ENCODE results near the gene MAG.
A peak's percentile ranks its signal among the peaks of the same experiment; 100 is the strongest.

Gene MAG

DNA sequence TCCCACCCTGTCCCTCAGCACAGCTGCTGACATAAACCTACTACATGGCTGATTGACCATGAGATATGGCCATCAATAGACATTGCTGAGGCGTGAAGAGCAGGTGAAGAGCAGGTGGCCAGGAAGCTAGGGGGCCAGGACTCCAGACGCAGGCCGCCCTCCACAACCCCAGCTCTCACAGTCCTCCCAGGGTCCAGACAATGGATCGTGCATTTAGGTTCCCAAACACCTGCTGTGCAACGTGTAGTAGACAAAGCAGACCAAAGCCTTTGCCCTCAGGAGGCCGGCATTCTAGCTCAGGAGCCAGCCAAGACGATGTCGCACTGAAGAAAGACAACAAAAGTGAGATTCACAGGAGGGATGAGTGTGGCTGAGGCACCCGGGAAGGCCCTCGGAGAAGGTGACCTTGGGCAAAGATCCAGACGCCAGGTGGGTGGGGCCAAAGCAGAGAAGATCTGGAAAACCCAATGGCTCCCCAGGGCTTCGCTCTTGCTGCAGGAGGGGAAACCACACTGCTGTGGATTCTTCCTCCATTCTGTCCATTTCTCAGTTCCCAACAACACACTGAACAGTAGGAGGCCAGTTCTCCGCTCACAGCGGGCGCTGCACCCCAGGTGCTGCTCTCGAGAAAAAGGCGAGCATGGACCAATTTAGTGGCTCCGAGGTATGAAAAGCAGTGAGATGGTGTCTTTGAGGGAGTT lies 57.1 kb downstream of the MAG start:
- H3K9ac ChIP-seq (ENCODE audit: low read length): peak overlapping the region; percentile 16; the same call in 1 of the 2 replicates
- H3K36me3 ChIP-seq (replicated peaks; ENCODE audit: low read depth, low read length): peaks cover 43% of the 10 kb centered on the region
- H3K27ac ChIP-seq (ENCODE audit: low read length): peak overlapping the region; percentile 97
- no peak overlapping the region for H2AFZ ChIP-seq (ENCODE audit: low read depth, low read length)
- no peaks in the 10 kb centered on the region for H3K9me3 ChIP-seq (ENCODE audit: insufficient read depth, low read length)
- peak overlapping the region; percentile 44; the same call in 1 of the 2 replicates for H3K4me2 ChIP-seq (ENCODE audit: low read length)
- no peak overlapping the region for H3K4me3 ChIP-seq (ENCODE audit: low read length)
- H3K4me1 ChIP-seq (ENCODE audit: low read length): peaks cover 67% of the 10 kb centered on the region
- TF ChIP-seq, protein P1, sequence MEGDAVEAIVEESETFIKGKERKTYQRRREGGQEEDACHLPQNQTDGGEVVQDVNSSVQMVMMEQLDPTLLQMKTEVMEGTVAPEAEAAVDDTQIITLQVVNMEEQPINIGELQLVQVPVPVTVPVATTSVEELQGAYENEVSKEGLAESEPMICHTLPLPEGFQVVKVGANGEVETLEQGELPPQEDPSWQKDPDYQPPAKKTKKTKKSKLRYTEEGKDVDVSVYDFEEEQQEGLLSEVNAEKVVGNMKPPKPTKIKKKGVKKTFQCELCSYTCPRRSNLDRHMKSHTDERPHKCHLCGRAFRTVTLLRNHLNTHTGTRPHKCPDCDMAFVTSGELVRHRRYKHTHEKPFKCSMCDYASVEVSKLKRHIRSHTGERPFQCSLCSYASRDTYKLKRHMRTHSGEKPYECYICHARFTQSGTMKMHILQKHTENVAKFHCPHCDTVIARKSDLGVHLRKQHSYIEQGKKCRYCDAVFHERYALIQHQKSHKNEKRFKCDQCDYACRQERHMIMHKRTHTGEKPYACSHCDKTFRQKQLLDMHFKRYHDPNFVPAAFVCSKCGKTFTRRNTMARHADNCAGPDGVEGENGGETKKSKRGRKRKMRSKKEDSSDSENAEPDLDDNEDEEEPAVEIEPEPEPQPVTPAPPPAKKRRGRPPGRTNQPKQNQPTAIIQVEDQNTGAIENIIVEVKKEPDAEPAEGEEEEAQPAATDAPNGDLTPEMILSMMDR (IDR thresholded peaks at IDR 0.05; ENCODE audit: low read depth, low read length): no peak
- no peak for TF ChIP-seq EZH2phosphoT487 (IDR thresholded peaks at IDR 0.05; ENCODE audit: low read depth)
- H3K27me3 ChIP-seq (ENCODE audit: low read depth, low read length): no peaks in the 10 kb centered on the region
- no peaks in the 10 kb centered on the region for H4K20me1 ChIP-seq (ENCODE audit: insufficient read depth, low read length)
- H3K79me2 ChIP-seq (ENCODE audit: low read length): no peaks in the 10 kb centered on the region

DNA sequence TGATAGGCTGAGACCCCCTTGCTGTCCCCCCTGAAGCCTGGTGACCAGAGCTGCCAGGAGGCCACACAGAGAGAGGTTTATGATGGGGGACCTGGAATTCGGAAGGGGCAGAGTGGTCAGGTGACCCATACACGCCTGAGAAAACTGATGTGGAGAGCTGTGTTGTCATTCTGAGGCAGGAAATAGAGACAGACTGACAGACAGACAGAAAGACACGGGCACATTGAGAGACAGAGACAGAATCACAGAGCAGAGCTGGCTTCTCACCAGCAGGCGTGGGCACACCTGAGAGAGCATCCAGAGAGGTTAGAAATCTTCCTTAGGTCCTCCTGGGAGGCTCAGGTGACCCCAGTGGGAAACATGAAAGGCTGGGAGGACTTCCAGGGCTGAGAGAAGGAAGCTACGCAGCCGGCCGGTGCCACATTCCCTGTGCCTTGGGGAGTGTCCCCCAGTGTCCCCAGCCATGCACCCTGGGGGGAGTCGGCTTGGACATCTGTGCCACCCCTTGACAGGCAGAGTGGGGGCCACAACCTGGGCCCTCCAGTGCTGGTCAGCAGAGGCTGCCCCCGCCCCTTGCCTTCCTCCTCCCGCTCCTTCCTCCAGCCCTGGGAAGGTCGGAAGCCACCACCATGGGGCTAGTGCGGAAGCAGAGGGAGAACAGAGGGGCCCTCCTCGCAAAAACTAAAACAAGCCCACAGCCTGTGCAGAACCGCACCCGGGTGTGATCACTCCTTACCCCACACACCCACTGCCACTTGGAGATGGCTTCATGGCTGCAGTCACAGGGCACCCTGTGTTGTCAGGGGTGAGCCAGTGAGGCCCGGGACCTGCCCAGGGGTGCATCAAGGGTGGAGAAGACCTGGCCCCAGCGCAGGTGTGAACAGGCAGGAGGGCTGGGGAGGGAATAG lies 57.9 kb downstream of the MAG start:
- H3K4me3 ChIP-seq (ENCODE audit: low read length): no peak overlapping the region
- peaks cover 67% of the 10 kb centered on the region for H3K4me1 ChIP-seq (ENCODE audit: low read length)
- no peaks in the 10 kb centered on the region for H3K79me2 ChIP-seq (ENCODE audit: low read length)
- H3K27ac ChIP-seq (ENCODE audit: low read length): peak overlapping the region; percentile 97
- TF ChIP-seq, protein P1 (IDR thresholded peaks at IDR 0.05; ENCODE audit: low read depth, low read length): no peak
- no peak for TF ChIP-seq EZH2phosphoT487 (IDR thresholded peaks at IDR 0.05; ENCODE audit: low read depth)
- H3K9me3 ChIP-seq (ENCODE audit: insufficient read depth, low read length): no peaks in the 10 kb centered on the region
- H3K27me3 ChIP-seq (ENCODE audit: low read depth, low read length): no peaks in the 10 kb centered on the region
- peaks cover 34% of the 10 kb centered on the region for H3K36me3 ChIP-seq (replicated peaks; ENCODE audit: low read depth, low read length)
- H3K9ac ChIP-seq (ENCODE audit: low read length): peak overlapping the region; percentile 16; the same call in 1 of the 2 replicates
- no peaks in the 10 kb centered on the region for H4K20me1 ChIP-seq (ENCODE audit: insufficient read depth, low read length)
- H3K4me2 ChIP-seq (ENCODE audit: low read length): peak overlapping the region; percentile 44; the same call in 1 of the 2 replicates
- no peak overlapping the region for H2AFZ ChIP-seq (ENCODE audit: low read depth, low read length)

DNA sequence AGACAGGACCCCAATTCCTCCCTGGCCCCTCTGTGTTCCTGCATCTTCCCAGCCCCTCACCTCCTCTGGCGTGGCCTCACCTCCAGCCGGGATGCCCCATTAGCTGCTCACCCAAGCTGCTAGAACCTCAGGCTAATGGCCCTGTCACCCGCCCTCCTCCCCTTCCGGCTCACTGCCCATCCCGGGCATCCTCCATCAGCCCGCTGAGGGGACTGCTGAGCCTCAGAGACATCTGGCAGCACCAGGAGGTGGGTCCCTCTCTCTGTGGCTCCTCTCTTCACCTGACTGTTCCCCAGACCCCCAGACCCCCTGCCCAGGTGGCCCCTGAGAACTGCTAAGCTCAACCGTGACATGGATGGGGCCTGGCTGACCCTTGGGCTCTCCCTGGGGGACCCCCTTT lies 58.6 kb downstream of the MAG start:
- H3K4me2 ChIP-seq (ENCODE audit: low read length): 0 out of 2 replicates have a peak overlapping the region, but pooled peaks have one; percentile 44

More for the DNA sequence above, 58.6 kb downstream of the MAG start:
- H3K4me3 ChIP-seq (ENCODE audit: low read length): no peak overlapping the region
- no peaks in the 10 kb centered on the region for H3K27me3 ChIP-seq (ENCODE audit: low read depth, low read length)
- no peaks in the 10 kb centered on the region for H3K79me2 ChIP-seq (ENCODE audit: low read length)
- TF ChIP-seq EZH2phosphoT487 (IDR thresholded peaks at IDR 0.05; ENCODE audit: low read depth): no peak
- TF ChIP-seq, protein P1 (IDR thresholded peaks at IDR 0.05; ENCODE audit: low read depth, low read length): no peak
- H3K9ac ChIP-seq (ENCODE audit: low read length): no peak overlapping the region
- H2AFZ ChIP-seq (ENCODE audit: low read depth, low read length): no peak overlapping the region
- no peaks in the 10 kb centered on the region for H4K20me1 ChIP-seq (ENCODE audit: insufficient read depth, low read length)
- H3K9me3 ChIP-seq (ENCODE audit: insufficient read depth, low read length): no peaks in the 10 kb centered on the region
- no peak overlapping the region for H3K27ac ChIP-seq (ENCODE audit: low read length)
- H3K36me3 ChIP-seq (replicated peaks; ENCODE audit: low read depth, low read length): peaks cover 30% of the 10 kb centered on the region
- H3K4me1 ChIP-seq (ENCODE audit: low read length): peaks cover 63% of the 10 kb centered on the region

All from OCI-LY3 (cell line).